Measurements from ENCODE around the gene ARL8B. TPM values are rescaled to one million over a fixed set of nuclear protein-coding genes. Genes with fewer than 3 reads are reported as not detected.
A peak's percentile ranks its signal among the peaks of the same experiment; 100 is the strongest.

ARL8B gene
- polyA plus RNA-seq, 3 donors: 46.6 to 121 (median 101) TPM

DNA sequence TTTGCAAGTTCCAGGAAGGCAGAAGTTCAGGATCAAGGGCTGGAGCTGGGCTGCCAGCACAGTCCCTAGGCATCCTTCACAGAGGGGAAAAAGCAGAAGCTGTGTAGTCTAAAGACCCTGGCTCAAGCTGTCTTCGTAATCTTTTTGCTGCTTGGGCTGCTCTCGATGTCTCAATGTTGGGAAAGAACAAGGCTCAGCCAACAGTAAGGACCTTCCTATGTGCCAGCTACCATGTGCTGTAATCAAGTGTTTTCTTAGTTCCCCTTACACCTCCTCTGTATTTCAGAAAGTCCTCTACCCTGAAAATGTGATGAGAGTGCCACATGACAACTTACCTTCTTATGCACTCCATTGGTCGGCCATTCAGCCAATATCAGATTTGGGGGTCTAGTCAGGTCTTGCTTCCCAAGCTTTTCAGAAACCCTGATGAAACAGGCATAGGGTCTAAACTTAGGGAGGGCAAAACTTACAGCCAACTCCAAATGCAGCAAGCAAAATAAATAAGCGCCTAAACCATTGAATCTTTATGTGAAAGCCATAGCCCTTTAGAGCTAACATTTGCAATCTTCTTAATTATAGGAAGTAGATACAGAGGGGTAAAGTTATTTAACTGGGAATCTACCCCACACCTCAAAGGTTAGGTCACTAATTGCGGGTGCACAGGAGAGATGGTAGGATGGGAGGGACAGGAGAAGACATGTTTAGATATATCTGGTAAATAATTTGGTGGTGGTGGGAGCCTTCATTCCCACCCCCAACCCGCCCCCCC is 64.2 kb downstream of the ARL8B start:
- H3K4me1 ChIP-seq (ENCODE audit: control insufficient read depth in 1 of 2, insufficient read depth in 2 of 2, low read length in 2 of 2): peaks cover 62 to 74% of the 10 kb centered on the region in 2 donors
- Mint-ChIP-seq H3K4me3 (peak overlapping the region; percentile 51 to 93), H3K27ac (peak overlapping the region; percentile 93 to 100 (median 99)), H3K36me3 (peaks cover 13 to 26% of the 10 kb centered on the region in 2 donors), H3K27me3 (ENCODE audit: low read depth in 3 of 3) (peaks cover 0 to 2% (median 0%) of the 10 kb centered on the region in 3 donors), H3K4me1 (peaks cover 63% of the 10 kb centered on the region), H3K9me3 (no peaks in the 10 kb centered on the region)
- intact Hi-C loops (cut with micrococcal nuclease): loop anchor here (5.0 kb wide), 2 partner anchors 44 to 49 kb away; no protein-coding TSS in a partner anchor
- H3K9me3 ChIP-seq (replicated peaks in 1 of 2; ENCODE audit: control insufficient read depth in 1 of 2, insufficient read depth in 1 of 2, low read length in 2 of 2): no peaks in the 10 kb centered on the region
- TF ChIP-seq, protein P1, sequence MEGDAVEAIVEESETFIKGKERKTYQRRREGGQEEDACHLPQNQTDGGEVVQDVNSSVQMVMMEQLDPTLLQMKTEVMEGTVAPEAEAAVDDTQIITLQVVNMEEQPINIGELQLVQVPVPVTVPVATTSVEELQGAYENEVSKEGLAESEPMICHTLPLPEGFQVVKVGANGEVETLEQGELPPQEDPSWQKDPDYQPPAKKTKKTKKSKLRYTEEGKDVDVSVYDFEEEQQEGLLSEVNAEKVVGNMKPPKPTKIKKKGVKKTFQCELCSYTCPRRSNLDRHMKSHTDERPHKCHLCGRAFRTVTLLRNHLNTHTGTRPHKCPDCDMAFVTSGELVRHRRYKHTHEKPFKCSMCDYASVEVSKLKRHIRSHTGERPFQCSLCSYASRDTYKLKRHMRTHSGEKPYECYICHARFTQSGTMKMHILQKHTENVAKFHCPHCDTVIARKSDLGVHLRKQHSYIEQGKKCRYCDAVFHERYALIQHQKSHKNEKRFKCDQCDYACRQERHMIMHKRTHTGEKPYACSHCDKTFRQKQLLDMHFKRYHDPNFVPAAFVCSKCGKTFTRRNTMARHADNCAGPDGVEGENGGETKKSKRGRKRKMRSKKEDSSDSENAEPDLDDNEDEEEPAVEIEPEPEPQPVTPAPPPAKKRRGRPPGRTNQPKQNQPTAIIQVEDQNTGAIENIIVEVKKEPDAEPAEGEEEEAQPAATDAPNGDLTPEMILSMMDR (IDR thresholded peaks at IDR 0.05): no peak
- peak overlapping the region; percentile 73 for H3K9ac ChIP-seq (ENCODE audit: insufficient read depth, low read length, poor library complexity, severe bottlenecking)
- 0% methylated on average over 1 of the region's 6 CpGs for WGBS (ENCODE audit: insufficient coverage)
- peak overlapping the region; percentile 87 for H3K4me2 ChIP-seq (replicated peaks; ENCODE audit: extremely low read depth, low read length, poor library complexity, severe bottlenecking)
- H3K27me3 ChIP-seq (ENCODE audit: control insufficient read depth in 2 of 2, insufficient read depth in 2 of 2, low read length in 2 of 2): no peaks in the 10 kb centered on the region
- H3K79me2 ChIP-seq (ENCODE audit: insufficient read depth, low read length): peaks cover 67% of the 10 kb centered on the region
- H2AFZ ChIP-seq (ENCODE audit: insufficient read depth, low read depth, low read length, poor library complexity, severe bottlenecking): no peak overlapping the region
- DNase-seq: peak; percentile 88 to 96 (median 92)
- peak overlapping the region; percentile 60 to 97 (median 91) for H3K4me3 ChIP-seq (replicated peaks in 1 of 3; ENCODE audit: low read depth in 2 of 3, low read length in 3 of 3)
- peaks cover 21% of the 10 kb centered on the region for H4K20me1 ChIP-seq (ENCODE audit: insufficient read depth, low read length)
- H3K27ac ChIP-seq (ENCODE audit: low read depth in 1 of 2, low read length in 2 of 2): peak overlapping the region; percentile 73 to 98
- H3K36me3 ChIP-seq (replicated peaks in 1 of 2; ENCODE audit: control insufficient read depth in 1 of 2, insufficient read depth in 2 of 2, low read length in 2 of 2): peaks cover 5 to 12% of the 10 kb centered on the region in 2 donors

DNA sequence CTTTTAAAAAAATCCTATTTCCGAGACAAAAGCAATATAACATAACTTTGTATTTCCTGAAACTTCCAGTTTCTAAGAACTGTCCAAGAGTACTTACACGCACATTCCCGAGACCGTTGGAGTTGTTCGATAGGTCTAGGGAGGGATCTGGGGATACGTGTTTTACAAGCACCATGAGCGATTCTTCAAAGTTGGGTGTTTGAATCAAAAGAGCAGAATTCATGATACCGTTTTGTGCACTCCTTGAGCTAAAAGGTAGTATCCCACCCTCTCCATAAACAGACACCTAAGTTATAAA is 64.7 kb downstream of the ARL8B start:
- no peaks in the 10 kb centered on the region for H3K9me3 Mint-ChIP-seq
- Histone ChIP-seq H3K9me3 (replicated peaks in 1 of 2; ENCODE audit: control insufficient read depth in 1 of 2, insufficient read depth in 1 of 2, low read length in 2 of 2) (no peaks in the 10 kb centered on the region), H3K9ac (ENCODE audit: insufficient read depth, low read length, poor library complexity, severe bottlenecking) (peak overlapping the region; percentile 73), H3K4me2 (replicated peaks; ENCODE audit: extremely low read depth, low read length, poor library complexity, severe bottlenecking) (peak overlapping the region; percentile 87), H4K20me1 (ENCODE audit: insufficient read depth, low read length) (peaks cover 25% of the 10 kb centered on the region), H3K36me3 (replicated peaks in 1 of 2; ENCODE audit: control insufficient read depth in 1 of 2, insufficient read depth in 2 of 2, low read length in 2 of 2) (peaks cover under 1 to 7% of the 10 kb centered on the region in 2 donors), H2AFZ (ENCODE audit: insufficient read depth, low read depth, low read length, poor library complexity, severe bottlenecking) (peak overlapping the region; percentile 46), H3K79me2 (ENCODE audit: insufficient read depth, low read length) (peaks cover 67% of the 10 kb centered on the region), H3K4me1 (ENCODE audit: control insufficient read depth in 1 of 2, insufficient read depth in 2 of 2, low read length in 2 of 2) (peaks cover 64 to 79% of the 10 kb centered on the region in 2 donors), H3K27me3 (ENCODE audit: control insufficient read depth in 2 of 2, insufficient read depth in 2 of 2, low read length in 2 of 2) (no peaks in the 10 kb centered on the region), H3K27ac (ENCODE audit: low read depth in 1 of 2, low read length in 2 of 2) (peak overlapping the region; percentile 73 to 98), H3K4me3 (replicated peaks in 1 of 3; ENCODE audit: low read depth in 2 of 3, low read length in 3 of 3) (peak overlapping the region; percentile 60 to 97 (median 91))
- peaks cover 65% of the 10 kb centered on the region for H3K4me1 Mint-ChIP-seq
- intact Hi-C loops (cut with micrococcal nuclease): loop anchor here (5.0 kb wide), 2 partner anchors 45 to 50 kb away; no protein-coding TSS in a partner anchor
- H3K36me3 Mint-ChIP-seq: peaks cover 9 to 21% of the 10 kb centered on the region in 2 donors
- peak in 1 of 3 donors; percentile 41 for DNase-seq
- no CpG with 5 or more reads among the region's 8 CpGs for WGBS (ENCODE audit: insufficient coverage)
- peak overlapping the region; percentile 93 to 98 for H3K4me3 Mint-ChIP-seq
- H3K27ac Mint-ChIP-seq: peak overlapping the region; percentile 93 to 100 (median 99)
- TF ChIP-seq, protein P1 (IDR thresholded peaks at IDR 0.05): no peak
- peaks cover 0 to 2% (median 0%) of the 10 kb centered on the region in 3 donors for H3K27me3 Mint-ChIP-seq (ENCODE audit: low read depth in 3 of 3)

All from CD14-positive monocyte (primary cell).